ENCODE measurements around the gene PLEK2.

DNA sequence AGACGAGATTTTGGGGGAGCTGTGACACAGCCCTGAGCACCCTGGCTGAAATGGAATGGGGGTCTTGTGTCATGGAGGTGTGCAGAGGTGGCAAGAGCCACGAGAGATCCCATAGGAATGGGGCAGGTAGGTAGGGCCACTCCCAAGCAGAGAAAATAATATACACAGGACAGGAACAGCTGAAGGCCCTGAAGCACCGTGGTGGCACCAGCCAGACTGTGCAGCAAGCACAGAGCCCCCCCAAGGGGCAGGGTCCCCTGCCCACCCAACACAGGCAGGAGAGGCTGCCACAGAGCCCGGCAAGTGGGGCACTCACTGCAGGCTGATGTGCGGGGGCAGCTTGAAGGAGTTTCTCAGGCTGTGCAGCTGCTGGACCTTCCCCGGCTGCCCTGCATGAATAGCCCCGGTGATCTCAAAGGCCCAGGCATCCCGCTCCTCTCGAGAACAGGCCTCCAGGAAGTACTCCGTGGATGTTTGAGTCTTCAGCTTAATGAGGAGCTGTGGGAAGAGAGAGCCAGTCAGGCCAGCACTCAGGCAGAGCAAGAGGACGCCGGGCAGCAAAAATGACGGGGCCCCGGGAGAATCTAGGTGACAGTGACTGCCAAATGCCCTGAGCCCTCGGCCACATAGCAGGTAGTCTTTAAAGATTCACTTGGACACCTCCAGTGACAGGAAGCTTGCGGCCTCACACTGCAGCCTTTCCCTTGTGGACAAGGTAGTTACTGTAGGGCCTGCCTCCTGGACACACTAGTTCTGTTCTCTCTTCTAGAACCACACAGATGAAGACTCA lies 16.7 kb downstream of the PLEK2 start:
- TF ChIP-seq, protein P1, sequence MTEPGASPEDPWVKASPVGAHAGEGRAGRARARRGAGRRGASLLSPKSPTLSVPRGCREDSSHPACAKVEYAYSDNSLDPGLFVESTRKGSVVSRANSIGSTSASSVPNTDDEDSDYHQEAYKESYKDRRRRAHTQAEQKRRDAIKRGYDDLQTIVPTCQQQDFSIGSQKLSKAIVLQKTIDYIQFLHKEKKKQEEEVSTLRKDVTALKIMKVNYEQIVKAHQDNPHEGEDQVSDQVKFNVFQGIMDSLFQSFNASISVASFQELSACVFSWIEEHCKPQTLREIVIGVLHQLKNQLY (CRISPR knock-in tag; IDR thresholded peaks at IDR 0.05), result no peak
- TF ChIP-seq, protein P2, sequence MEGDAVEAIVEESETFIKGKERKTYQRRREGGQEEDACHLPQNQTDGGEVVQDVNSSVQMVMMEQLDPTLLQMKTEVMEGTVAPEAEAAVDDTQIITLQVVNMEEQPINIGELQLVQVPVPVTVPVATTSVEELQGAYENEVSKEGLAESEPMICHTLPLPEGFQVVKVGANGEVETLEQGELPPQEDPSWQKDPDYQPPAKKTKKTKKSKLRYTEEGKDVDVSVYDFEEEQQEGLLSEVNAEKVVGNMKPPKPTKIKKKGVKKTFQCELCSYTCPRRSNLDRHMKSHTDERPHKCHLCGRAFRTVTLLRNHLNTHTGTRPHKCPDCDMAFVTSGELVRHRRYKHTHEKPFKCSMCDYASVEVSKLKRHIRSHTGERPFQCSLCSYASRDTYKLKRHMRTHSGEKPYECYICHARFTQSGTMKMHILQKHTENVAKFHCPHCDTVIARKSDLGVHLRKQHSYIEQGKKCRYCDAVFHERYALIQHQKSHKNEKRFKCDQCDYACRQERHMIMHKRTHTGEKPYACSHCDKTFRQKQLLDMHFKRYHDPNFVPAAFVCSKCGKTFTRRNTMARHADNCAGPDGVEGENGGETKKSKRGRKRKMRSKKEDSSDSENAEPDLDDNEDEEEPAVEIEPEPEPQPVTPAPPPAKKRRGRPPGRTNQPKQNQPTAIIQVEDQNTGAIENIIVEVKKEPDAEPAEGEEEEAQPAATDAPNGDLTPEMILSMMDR (IDR thresholded peaks at IDR 0.05), result no peak
- TF ChIP-seq ZNF317 (CRISPR knock-in tag; IDR thresholded peaks at IDR 0.05; ENCODE audit: borderline replicate concordance, low read depth) (no peak), FOXJ3 (CRISPR knock-in tag; IDR thresholded peaks at IDR 0.05; ENCODE audit: borderline replicate concordance) (no peak), ESRRA (CRISPR knock-in tag; IDR thresholded peaks at IDR 0.05; ENCODE audit: borderline replicate concordance) (no peak), ZNF138 (CRISPR knock-in tag; conservative IDR thresholded peaks at IDR 0.05) (no peak), CREM (CRISPR knock-in tag; IDR thresholded peaks at IDR 0.05) (no peak), NR2C2 (CRISPR knock-in tag; IDR thresholded peaks at IDR 0.05) (no peak), ZNF121 (CRISPR knock-in tag; IDR thresholded peaks at IDR 0.05) (no peak), ZNF232 (CRISPR knock-in tag; IDR thresholded peaks at IDR 0.05) (no peak)
- TF ChIP-seq, protein P3, sequence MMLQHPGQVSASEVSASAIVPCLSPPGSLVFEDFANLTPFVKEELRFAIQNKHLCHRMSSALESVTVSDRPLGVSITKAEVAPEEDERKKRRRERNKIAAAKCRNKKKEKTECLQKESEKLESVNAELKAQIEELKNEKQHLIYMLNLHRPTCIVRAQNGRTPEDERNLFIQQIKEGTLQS (CRISPR knock-in tag; conservative IDR thresholded peaks at IDR 0.05), result no peak
- TF ChIP-seq, protein P4, sequence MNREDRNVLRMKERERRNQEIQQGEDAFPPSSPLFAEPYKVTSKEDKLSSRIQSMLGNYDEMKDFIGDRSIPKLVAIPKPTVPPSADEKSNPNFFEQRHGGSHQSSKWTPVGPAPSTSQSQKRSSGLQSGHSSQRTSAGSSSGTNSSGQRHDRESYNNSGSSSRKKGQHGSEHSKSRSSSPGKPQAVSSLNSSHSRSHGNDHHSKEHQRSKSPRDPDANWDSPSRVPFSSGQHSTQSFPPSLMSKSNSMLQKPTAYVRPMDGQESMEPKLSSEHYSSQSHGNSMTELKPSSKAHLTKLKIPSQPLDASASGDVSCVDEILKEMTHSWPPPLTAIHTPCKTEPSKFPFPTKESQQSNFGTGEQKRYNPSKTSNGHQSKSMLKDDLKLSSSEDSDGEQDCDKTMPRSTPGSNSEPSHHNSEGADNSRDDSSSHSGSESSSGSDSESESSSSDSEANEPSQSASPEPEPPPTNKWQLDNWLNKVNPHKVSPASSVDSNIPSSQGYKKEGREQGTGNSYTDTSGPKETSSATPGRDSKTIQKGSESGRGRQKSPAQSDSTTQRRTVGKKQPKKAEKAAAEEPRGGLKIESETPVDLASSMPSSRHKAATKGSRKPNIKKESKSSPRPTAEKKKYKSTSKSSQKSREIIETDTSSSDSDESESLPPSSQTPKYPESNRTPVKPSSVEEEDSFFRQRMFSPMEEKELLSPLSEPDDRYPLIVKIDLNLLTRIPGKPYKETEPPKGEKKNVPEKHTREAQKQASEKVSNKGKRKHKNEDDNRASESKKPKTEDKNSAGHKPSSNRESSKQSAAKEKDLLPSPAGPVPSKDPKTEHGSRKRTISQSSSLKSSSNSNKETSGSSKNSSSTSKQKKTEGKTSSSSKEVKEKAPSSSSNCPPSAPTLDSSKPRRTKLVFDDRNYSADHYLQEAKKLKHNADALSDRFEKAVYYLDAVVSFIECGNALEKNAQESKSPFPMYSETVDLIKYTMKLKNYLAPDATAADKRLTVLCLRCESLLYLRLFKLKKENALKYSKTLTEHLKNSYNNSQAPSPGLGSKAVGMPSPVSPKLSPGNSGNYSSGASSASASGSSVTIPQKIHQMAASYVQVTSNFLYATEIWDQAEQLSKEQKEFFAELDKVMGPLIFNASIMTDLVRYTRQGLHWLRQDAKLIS (CRISPR knock-in tag; IDR thresholded peaks at IDR 0.05; ENCODE audit: borderline replicate concordance), result no peak
